Glomerular endothelial cell (primary cell): ENCODE results near the gene PAPOLA. TPM values are rescaled to one million over a fixed set of nuclear protein-coding genes. Genes with fewer than 3 reads are reported as not detected.

Experiments
- DNase-seq: peaks from one replicate; pipeline ENCODE4 v3.0.0-alpha.2; 2011; ENCODE audit warnings: low read depth, low spot score; ENCODE audit errors: extremely low read depth
- total RNA-seq: library from RNA; depleted of rRNA; stranded (reverse); fragments of >200 nt; gene quantifications from 2 replicates; pipeline ENCODE4 v1.2.3, GENCODE V29; 2015

PAPOLA gene
- total RNA-seq, 1 donor from 2014 or later, result 127 TPM

DNA sequence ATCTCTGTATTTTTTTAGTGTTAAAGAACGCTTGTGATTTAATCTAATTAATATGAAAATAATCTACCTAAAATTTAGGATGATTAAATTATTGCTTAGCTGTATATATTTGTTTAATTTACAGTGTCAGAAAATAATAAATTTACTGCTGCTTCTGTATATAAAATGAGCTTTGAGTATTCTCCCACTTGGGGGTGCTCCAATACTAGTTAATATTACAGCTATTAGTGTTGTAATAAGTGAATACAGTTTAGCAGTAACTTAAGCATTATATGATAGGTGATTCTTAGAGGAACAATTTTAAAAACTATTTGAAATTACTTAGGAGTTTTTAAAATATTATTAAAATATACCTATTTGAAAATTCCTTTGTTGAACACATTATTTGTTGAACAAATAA, 62.2 kb downstream of the PAPOLA start:
- DNase-seq, result no peak

DNA sequence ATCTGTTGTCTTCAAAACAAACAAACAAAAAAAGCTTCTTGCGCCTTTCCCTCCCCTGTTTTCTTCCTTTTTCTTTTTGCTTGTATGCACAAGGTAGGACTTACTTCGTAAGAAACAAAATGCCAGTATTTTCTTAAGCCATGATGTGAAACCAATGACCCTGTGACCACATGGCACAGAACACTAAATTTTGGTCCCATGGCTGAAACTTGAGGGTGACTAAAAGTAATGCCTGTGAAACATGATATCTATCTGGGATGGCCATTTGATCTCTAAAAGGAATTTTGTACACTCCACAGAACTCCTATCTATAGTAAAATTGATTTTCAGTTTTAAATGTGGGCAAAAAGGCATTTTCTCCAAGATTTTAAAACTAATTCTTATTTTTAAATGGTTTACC, 63.6 kb downstream of the PAPOLA start:
- no peak for DNase-seq

DNA sequence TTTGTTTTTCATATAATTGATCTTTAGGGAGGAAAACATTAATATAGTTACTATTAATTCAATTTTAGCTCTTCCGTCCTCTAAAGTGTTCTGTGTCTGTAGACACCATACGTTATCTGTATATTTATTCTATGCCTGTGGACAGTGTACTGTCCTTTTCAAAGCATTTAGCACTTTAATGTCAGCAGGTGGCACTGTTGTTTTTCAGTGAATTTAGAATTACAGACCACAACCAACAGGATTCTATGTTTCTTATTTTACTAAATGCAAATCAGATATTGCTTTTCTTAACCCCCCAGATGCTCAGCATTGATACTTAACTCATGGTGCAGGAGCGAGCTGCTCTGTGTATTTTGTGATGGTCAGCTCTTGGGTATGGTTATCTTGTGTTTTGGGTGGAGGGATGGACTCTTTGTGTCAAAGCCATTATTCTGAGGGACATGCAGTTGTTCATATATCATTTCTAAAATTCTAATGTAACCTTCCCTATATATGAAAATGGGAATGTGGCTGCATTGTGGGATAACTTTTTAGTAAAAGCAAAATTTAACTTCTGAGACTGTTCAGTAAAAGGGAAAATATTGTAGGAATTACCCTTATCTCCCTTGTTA, 65.2 kb downstream of the PAPOLA start:
- peak; percentile 14 for DNase-seq

DNA sequence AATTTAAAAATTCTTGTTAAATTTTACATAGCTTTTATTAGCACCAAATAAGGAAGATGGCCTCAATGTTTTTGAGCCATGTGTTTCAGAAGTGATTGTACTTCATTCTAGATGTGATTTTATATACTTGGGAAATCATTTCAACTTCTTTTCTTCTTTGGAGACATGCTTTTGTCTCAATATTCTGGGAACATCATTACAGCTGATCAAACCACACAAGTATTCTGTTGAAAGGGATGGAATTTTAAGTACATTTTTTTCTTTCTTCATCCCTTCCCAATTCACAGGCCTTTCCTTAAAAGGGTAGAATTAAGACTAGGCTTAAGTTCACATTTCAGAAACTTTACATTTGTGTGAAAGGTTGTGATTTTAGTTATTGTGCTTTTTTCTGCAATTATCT, 66.4 kb downstream of the PAPOLA start:
- no peak for DNase-seq

DNA sequence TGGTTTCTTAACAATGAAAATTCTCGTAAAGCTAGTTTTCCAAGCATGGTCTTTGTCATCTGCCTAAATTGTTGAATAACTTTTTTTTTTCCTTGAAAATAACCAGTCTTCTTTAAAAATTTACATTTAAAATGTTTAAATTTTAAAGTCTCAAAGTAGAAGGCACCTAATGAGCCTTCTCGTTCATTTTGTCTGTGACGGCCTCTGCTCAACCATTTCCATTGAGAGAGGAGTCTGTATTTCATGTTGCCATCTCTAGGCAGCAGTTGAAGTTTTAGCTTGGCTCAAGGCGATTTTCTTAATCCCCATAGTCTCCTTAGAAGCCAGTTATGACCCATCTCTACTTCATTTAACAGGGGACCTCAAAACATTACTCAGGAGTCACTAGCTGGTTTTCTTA, 69.1 kb downstream of the PAPOLA start:
- DNase-seq, result no peak

DNA sequence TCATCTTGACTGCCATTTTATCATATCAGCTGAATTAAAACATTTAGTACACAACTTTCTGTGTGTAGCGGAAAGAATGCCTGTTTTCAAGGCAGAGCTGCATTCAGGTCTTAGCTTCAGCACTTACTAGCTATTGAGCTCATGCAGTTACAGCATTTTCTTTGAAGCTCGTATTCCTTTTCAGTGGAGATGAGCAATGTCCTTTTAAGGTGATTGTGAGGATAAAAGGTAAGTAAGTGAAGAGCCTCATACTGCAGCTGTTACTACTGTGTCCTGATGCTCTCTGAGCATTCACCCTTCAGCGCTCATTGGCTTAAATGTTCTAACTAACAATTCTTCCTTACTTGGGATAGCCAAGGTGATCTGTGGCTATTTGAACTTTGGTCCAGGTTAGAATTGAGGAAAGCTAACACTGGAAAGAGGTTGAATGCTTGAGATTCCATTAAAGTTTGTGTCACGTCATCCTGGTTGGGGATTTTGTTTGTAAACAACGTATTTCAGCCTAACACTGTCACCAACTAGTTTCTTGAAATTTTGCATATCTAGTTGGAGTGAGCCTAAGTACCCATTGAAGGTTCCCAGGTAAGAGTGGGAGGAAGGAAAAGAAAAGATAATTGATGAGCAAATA, 71.4 kb downstream of the PAPOLA start:
- no peak for DNase-seq

DNA sequence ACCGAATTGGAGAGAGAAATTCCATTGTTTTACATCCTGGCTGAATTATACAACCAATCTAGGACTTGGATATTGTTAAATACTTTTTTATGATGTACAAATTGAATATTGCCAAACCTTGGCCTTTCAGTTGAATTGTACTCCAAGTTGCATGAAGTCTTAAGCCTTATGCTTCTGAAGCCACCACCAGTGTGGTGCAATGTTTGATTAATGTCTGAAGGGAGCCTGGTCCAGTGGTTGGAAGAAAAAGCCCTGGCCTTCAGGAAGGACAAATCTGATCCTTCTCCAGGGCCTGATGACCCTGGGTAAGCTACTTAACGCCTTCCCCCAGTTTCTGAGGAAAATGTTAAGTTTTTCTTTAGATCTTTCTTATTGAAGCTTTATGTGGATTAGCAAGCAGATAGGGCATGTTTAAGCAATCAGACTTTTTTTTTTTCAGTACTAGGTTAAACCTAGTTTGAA, 72.0 kb downstream of the PAPOLA start:
- no peak for DNase-seq

DNA sequence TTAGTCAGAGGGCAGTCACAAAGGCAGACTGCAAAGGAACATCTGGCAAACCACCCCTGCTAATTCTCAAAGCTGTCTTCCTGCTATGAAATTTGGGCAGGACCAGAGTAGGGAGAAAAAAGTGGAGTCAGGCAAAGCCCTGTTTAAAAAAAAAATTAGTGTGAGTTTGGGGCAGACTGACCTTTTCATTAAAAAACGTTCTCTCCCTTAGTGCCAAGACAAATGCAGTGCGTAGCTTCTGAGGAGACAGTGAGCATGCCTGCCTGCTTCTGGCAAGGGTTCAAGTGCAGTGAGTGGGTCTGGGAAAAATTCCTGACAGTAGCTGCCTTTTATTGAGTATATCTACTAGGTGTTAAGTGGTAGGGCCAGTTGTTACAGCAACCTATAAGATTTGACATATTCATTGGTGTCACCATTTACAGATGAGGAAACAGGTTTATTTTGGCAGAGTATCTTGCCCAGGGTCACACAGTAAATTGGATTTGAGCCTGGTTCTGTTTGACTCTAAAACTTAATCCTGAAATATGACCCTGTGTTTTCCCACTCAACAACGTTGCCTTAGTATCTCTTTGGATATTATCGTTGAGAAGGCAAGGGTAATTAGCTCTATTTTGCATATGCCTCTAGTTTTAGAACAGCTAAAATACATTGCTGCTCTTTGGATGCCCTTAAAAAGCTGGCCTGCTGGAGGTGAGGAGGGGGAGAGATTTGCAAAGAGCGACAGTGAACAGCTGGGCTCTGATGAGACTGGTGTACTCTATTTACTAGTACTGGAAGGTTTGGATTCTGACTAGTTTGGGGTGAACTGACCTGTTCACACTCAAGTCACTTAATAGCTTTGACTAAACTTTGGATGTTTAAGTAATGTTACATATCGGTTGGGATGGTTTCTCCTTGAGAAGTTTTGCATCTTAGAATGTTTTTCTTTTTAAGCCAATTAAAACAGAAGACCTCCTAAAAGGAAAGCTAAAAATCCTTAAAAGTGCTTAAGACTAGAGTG, 72.8 kb downstream of the PAPOLA start:
- no peak for DNase-seq

DNA sequence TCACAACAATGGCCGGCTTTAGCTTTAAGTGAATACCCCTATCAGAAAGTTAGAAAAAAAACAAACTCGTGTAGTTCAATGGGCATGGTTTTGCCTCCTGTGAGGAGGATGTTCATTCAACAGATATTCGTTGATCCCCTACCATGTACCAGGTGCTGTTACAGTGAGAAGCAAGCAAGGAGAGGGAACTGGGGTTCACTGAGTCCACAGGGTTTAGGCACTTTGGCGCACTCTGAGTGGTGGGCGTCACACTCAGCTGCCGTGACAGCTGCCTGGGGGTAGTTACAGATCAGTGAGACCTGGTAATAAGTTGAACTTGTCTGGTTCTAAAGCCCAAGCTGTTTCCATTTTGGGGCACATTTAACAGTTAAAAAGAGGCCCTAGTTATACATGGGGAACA, 74.2 kb downstream of the PAPOLA start:
- DNase-seq, result no peak

DNA sequence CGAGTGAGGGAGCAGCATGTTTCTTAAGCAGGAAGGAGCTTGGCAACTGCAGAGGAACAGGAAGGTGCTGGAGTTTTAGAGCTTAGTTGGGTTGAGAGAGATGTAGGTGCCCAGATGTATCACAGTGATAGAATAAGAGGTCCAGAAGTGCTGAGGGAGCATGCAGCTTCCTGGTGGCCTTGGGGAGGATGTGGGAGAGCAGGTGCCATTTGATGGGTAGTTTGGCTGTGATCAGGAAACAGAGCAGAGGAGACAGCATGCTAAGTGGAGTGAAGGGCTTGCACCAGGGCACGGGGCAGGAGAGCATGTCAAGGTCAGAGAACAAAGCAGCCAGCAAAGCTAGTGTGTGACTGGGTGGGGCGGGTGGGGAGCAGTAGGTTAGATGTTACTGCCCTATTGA, 74.8 kb downstream of the PAPOLA start:
- no peak for DNase-seq

DNA sequence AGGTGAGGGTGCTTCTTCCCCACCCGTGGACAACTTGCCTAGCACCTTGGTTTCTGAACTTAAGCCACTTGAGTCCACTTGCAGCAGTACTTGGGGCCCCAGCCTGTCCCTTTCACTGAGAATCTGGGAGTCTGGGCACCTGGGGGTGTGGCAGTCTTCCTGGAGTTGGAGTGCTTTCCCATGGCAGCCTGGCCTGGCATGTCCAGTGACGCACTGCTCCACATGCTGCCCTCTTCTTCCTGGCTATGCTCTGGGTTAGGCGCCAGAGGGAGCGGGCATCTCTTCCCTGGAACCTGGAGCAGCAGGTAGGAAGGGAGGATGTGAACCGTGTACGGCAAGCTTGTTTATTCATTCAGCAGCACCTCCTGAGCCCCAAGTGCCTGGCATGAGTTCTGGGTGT, 76.4 kb downstream of the PAPOLA start:
- no peak for DNase-seq

DNA sequence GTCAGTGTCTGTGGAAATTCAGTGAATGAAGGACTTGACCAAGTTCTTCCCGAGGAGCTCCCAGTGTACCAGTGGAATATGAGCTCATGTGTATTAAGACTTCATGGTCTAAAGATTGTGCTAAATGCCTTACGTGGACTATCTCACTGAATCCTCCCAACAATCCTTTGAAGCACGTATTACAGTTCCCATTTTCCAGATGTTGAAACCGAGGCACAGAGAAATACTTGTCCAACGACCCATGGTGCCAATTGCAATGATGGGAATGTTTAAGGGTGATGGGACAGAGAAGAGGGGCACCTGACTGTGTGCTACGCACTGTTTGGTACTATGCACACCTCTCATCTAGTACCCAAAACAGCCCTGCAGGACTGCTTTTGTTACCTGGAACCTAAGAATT, 77.2 kb downstream of the PAPOLA start:
- DNase-seq, result no peak

DNA sequence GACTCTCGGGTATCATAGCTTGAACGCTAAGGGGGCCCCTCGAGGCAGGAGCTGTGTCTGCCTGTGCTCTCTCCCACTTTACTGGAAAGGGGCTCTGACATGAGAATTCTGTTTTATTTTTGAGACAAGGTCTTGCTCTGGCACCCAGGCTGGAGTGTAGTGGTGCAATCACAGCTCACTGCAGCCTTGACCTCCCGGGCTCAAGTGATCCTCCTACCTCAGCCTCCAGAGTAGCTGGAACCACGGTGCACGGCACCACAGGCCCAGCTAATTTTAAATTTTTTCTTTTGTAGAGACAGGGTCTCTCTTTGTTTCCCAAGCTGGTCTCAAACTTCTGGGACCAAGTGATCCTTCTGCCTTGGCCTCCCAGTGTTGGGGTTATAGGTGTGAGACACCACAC, 77.7 kb downstream of the PAPOLA start:
- no peak for DNase-seq

DNA sequence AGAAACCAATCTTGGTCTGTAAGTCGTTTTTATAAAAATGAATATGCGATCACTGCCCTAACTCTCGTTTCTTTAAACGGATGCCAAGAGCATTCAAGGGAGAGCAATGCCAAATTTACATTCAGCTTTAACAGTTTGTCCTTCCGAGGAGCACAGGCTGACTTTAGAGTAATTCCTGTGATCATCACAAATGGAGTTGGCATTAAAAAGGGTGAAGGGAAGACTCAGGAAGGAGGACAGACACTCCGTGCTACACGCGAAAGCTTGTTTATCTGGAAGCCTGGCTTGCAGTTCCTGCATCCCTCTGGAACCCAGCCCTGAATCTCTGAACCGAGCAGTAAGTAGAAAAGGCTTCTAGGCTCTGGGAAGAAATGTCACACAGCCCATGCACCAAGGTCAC, 78.4 kb downstream of the PAPOLA start:
- DNase-seq, result no peak

DNA sequence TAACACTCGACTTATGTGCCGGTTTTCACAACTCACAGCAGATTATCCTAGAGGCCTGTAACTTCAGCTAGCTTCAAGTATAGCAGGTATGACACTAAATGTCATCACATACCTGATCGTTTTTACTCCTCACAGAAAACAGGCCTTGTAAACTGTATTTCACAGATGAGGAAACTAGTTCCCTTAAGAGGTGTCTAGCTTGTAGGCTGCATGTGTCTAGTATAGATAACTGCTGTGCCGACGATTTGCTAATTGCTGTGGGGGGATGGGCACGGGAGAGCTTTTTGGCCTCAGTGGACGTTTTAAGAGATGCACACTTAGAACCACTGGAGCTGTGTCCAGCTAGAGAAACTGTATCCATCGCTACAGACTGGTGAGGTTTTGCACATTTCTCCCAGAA, 78.8 kb downstream of the PAPOLA start:
- DNase-seq, result no peak

DNA sequence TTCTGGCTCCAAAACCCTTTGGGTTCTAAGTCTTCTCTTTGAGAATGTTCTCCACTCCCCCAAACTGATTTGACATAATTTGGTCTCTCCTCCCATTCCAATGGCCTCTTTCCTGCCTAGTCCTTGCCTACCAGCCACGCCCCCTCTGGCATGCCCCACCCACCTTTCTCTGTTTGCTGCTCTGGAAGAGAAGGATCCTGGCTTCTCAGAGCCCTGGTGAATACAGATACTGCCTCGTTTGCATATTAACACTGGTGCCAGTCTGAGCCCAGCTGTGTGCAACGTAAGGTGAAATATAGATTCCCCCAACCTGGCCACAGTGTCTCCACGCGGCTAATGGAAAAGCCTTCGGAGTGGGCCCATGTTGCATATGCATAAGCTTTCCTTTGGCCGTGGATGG, 79.7 kb downstream of the PAPOLA start:
- DNase-seq, result no peak

DNA sequence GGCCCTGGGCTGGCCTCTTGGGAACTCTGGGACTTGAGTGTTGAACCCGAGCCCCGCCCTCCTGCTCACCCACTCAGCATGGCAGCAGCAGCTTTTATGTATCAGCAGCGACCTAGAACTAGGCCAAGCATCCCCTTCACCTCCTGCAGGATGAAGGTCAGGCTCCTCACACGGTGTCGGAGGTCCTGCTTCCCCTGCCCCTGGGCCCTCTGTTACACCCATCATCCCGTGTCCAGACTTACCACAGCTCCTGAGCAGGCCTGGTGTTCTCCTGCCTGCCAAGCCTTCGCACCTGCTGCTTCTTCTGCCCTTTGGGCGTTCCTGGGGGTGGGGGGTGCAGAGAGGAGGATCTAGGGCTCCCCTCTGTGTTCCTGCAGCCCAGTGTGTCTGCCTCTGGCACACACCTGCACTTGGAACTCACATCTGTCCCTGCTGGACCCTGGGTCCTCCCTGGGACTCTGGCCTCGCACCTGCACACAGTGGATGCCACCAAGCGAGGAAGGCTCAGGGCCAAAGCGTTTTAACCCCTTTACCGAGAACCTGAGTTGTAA, 80.3 kb downstream of the PAPOLA start:
- no peak for DNase-seq

DNA sequence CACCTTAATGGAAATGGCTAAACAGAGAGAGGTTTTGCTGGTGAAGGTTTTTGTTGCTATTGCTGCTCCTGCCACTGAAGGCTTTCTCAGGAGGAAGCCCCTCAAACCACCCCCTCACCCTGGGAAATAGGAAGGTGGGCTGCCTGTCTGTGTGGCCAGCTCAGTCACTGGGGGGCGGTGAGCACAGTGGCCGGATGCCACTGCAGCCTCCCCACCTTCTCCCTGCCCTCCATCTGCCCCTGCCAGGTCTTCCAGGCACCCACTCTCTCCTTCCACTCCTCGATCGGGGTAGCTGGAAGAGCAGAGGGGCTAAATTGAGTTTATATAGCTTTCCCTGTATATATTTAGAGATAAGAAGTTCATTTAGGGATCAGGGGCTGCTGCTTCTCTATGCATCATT, 80.8 kb downstream of the PAPOLA start:
- DNase-seq, result no peak

DNA sequence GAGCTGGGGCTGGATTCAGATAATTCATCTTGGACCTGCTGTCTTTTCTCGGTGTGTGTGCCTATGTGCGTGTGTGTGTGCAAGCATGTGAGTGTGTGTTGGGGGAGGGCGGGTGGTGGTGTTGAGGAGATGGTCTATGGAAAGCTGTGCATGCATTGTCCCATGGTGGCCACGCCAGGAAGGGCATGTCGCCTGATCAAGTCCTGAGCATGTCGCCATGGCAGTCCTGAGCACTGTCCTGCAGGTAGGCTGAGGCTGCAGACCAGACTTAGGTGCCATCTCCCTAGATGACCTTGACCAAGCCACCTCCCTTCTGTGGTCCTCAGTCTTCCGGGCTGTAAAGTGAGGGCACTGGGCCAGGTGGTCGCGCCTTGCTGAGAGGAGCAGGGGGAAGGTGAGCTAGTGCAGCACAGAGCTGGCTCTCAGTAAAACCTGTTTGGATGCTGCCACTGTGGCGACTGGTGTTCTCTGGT, 81.4 kb downstream of the PAPOLA start:
- no peak for DNase-seq

DNA sequence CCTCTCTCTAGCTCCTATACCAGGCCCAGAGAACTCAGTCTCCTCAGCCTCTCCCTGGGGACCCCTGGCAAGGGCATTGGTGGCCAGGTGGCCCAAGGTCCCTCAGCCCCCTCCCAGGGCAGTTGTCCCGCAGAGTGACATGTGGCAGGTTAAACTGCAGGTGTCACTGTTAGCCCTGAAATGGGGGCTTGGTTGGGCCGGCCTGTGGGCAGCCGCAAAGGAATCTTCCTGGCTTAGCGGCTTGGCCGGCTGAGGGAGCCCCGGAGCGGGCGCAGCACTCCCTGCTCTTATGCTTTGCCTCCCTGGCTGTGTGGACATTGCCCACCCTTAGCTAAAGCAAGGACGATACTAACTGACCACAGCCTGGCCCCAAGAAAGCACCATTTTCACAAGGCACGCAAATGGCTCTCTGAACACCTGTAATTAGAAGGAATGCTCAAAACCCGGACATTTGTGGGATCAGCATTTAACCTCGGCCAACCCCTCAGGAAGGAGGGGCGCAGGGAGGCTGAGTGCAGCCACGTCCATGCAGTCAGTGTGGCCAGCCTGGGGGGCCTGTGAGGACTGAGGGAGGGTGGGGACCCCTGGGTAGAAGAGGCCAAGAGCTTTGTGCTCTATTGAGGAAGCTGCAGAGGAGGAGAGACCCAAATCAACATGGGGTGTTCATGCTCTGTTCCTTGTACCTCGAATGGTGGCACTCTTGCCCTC, 82.2 kb downstream of the PAPOLA start:
- DNase-seq, result no peak
